ENCODE data around the gene OR8J3. TPM values are rescaled to one million over a fixed set of nuclear protein-coding genes. Genes with fewer than 3 reads are reported as not detected.

The OR8J3 gene
- total and polyA plus RNA-seq, 2 of the 8 experiments (the other 6 are each of a cell fraction or from before 2014, with no cell fraction given), result not detected

GRCh38 chr11:56188602-56189001 is 48.6 kb upstream of the OR8J3 start (continued):
- TF ChIP-seq EGR1 (IDR thresholded peaks at IDR 0.05; ENCODE audit: borderline replicate concordance, low read depth, low read length), result no peak
- no peak for TF ChIP-seq SIX5 (IDR thresholded peaks at IDR 0.05; ENCODE audit: low read depth, low read length)
- TF ChIP-seq JUN (IDR thresholded peaks at IDR 0.05; ENCODE audit: low read depth, low read length), result no peak
- TF ChIP-seq RXRA (IDR thresholded peaks at IDR 0.05; ENCODE audit: insufficient read depth, low read depth, low read length), result no peak
- no peak for TF ChIP-seq CTBP2 (IDR thresholded peaks at IDR 0.05; ENCODE audit: borderline replicate concordance, insufficient read depth, insufficient read length, low read length)
